ENCODE results near the gene TEP1.
"Not testable (repeated sequence)": the region's sequence is repeated elsewhere in the genome, so short reads cannot be mapped to it uniquely, and the experiment has no call there.

- not testable (repeated sequence) for TF ChIP-seq CTCF (IDR thresholded peaks at IDR 0.05; ENCODE audit: insufficient read depth, low read depth, low read length); EZH2 (IDR thresholded peaks at IDR 0.05; ENCODE audit: insufficient read depth, low read length)
Measured at GRCh38 chr14:20341032-20341431, 72.3 kb downstream of the TEP1 start.
